Esophagus squamous epithelium (tissue), 4 donors: ENCODE data around the gene GNB2.
A peak's percentile ranks its signal among the peaks of the same experiment; 100 is the strongest.

Source experiments
- POLR2A ChIP-seq, 4 donors: fragments of 450-650 bp; IDR thresholded peaks; one replicate each; pipeline ENCODE4 v1.6.1; 2017; ENCODE audit warnings: antibody characterized with exemption in 4 of 4, mild to moderate bottlenecking in 4 of 4, moderate library complexity in 3 of 4
- TF ChIP-seq, protein P1 (sequence below), 6 experiments: fragments of 450-650 bp in 4 of 6; fragments of 200-600 bp in 2 of 6; sonication (generic) in 2 of 6; IDR thresholded peaks; one replicate each; pipeline ENCODE4 v1.5.1; 2016 to 2019; ENCODE audit warnings: antibody characterized with exemption in 6 of 6, mild to moderate bottlenecking in 4 of 6, moderate library complexity in 4 of 6

DNA sequence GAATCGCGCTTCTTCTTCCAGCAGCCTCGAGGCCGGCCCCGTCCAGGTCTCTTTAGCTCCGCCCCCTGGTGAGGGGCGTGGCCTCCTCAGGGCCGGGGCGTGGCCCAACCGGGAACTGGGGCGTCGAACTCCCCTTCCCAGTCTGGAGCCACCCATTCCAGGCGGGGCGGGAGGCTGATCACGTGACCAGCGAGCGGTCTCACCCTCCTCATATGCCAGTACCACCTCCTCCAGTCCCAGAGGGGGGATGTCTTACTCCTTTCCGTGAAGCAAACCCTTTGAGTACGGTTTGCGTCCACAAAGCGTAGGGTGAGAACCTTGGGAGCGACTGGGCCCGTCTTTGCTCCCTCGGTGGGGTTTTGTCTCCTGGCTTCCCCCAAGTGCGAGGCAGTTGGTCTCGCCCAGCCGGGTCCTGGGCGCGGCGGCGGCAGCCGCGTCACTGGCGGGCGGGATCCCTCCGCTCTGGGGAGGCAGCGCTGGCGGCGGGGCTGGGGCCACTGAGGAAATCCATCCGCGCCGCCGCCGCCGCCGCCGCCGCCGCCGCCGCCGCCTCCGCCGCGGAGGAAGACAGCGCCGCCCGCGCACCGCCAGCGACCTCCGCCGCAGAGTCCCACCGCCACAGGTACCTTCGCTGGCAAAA lies at the start of gene GNB2:
- TF ChIP-seq, protein P1, sequence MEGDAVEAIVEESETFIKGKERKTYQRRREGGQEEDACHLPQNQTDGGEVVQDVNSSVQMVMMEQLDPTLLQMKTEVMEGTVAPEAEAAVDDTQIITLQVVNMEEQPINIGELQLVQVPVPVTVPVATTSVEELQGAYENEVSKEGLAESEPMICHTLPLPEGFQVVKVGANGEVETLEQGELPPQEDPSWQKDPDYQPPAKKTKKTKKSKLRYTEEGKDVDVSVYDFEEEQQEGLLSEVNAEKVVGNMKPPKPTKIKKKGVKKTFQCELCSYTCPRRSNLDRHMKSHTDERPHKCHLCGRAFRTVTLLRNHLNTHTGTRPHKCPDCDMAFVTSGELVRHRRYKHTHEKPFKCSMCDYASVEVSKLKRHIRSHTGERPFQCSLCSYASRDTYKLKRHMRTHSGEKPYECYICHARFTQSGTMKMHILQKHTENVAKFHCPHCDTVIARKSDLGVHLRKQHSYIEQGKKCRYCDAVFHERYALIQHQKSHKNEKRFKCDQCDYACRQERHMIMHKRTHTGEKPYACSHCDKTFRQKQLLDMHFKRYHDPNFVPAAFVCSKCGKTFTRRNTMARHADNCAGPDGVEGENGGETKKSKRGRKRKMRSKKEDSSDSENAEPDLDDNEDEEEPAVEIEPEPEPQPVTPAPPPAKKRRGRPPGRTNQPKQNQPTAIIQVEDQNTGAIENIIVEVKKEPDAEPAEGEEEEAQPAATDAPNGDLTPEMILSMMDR (IDR thresholded peaks at IDR 0.05): peak in 2 of 6 experiments; percentile 6 to 12
- TF ChIP-seq POLR2A (IDR thresholded peaks at IDR 0.05): peak in 3 of 4 donors; percentile 72 to 86 (median 75)
